ENCODE results near the gene ACP2.

Gene ACP2, protein sequence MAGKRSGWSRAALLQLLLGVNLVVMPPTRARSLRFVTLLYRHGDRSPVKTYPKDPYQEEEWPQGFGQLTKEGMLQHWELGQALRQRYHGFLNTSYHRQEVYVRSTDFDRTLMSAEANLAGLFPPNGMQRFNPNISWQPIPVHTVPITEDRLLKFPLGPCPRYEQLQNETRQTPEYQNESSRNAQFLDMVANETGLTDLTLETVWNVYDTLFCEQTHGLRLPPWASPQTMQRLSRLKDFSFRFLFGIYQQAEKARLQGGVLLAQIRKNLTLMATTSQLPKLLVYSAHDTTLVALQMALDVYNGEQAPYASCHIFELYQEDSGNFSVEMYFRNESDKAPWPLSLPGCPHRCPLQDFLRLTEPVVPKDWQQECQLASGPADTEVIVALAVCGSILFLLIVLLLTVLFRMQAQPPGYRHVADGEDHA

DNA sequence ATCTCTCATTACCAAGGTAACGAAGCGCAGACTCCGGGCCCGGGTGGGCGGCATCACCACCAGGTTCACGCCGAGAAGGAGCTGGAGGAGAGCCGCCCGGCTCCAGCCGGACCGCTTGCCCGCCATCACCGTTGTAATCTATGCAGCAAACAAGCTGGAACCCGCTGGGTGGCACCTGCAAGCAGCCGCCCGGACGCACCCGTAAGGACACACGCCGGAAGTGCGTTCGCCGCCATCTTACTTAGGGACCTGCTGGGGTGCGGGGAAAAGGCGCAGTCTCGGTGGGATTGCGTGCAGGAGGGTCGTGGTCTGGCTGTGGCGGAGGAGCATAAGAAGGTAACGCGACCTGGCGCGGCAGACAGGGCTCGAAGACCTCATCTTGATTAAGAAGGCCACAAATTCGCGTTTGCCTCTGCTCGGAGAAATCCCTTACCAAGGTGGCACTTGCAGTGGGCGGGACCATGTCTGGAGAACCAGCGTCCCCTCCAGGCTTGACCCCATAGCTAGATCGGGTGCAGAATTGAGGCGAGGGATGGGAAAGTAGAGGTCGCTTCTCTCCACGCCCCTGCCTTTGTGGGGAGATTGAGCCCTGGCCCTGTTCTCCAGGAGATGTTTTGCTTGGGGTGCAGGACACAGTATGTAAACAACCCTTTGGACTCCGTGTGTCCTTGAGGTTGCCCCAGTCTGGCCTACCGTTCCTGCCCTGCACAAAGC, at the start of gene ACP2:
Gene ACP2, minus strand, starts transcription at position 151 of the 714 bp plus-strand sequence. Its CDS starts 25 bp downstream, at position 126.
- peak; percentile 90 for DNase-seq

DNA sequence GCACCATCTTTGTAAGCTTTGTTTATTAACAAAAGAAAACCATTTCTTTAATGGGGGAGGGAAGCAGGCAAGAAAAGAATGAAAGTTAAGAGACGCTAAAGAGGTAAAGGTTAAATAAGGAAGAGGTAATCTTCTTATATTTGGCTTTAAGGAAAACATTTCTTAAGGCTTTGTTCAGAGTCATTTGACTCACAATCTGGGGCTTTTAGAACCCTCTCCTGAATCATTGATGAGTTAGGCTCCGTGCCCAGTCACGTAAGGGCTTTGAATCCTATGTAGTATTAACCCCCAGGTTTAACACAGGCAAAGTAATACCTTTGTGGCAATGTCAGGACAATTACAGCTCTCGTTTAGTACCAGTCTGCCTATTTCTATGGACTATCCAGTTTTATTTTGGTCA, 47.4 kb upstream of the ACP2 start:
- DNase-seq = no peak

DNA sequence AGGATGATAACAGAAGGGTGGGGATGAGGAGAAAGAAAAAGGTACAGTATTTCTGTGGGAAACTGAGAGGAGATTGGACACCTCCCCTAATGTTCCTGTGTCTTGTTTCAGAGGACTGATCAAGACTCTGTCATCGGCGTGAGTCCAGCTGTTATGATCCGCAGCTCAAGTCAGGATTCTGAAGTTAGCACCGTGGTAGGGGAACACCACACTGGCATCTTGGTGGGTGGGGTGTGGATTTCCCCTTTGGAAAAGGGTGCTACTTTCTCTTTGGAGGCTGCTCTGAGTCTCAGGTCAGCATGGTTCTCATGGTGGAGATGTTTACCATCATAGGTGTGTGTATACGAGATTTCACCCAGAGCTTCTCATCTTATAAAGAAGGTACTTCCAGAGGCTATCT, 46.8 kb upstream of the ACP2 start:
- DNase-seq = no peak

DNA sequence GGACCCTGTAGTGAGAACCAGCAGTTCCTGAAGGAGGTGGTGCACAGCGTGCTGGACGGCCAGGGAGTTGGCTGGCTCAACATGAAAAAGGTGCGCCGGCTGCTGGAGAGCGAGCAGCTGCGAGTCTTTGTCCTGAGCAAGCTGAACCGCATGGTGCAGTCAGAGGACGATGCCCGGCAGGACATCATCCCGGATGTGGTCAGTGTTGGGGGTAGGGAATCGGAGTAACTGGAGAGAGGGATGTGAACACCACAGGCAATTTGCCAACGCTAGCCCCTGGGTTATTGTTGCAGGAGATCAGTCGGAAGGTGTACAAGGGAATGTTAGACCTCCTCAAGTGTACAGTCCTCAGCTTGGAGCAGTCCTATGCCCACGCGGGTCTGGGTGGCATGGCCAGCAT, 41.2 kb upstream of the ACP2 start:
- DNase-seq = no peak

DNA sequence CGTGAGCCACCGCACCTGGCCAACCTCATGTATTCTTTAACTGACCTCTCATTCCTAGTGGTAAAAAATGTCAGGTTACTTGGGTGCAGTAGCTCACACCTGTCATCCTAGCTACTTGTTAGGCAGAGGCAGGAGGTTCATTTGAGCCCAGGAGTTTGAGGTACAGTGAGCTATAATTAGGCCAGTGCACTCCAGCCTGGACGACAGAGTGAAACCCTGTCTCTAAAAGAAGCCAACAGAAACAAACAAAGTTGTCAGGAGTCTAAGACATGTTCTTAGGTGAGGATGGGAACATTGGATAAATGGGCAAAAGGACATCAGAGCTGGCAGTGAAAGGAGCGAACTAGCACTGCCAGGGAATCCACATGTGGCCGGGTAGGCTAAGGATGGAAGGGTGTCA, 39.5 kb upstream of the ACP2 start:
- DNase-seq = no peak

DNA sequence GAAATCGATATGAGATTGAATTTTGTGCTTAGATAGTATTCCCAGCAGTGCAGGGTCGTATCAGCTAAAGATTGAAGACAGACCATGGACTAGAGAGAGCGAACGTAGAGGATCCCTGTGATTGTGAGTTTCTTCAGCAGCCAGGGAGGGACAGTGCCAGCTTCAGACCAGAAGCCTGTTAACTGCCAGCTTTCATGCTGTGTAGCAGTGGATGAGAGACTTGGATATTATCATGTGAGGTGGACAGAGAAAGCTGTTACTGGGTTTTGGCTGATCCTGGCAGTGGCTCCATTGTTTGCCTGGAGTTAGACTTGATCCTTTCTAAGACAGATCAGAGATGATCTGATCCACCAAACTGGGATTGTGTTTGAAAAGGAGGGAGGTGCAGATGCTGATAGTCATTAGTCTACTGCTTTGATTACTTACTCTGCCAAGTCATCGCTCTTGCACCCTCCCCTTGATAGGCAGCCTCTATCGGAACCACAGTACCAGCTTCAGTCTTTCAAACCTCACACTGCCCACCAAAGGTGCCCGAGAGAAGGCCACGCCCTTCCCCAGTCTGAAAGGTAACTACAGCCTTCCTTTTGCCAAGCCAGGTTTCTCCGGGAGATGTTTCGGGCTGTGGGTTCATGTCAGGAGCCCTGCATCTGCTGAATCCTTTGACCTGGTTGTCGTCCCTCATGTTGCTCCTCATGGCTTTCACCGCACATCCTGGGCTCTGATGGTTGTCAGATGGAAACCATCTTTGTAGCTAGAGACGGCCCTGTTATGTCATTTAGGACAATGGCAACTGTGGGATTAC, 37.6 kb upstream of the ACP2 start:
- no peak for DNase-seq

DNA sequence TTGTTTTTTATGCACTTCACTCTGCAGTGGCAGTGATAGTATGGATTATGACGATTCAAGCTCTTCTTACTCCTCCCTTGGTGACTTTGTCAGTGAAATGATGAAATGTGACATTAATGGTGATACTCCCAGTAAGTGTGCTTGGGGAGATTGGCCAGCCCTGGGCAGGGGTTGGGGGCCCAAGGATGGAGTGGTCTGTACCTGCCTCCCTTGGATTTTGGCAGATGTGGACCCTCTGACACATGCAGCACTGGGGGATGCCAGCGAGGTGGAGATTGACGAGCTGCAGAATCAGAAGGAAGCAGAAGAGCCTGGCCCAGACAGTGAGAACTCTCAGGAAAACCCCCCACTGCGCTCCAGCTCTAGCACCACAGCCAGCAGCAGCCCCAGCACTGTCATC, 35.5 kb upstream of the ACP2 start:
- no peak for DNase-seq

DNA sequence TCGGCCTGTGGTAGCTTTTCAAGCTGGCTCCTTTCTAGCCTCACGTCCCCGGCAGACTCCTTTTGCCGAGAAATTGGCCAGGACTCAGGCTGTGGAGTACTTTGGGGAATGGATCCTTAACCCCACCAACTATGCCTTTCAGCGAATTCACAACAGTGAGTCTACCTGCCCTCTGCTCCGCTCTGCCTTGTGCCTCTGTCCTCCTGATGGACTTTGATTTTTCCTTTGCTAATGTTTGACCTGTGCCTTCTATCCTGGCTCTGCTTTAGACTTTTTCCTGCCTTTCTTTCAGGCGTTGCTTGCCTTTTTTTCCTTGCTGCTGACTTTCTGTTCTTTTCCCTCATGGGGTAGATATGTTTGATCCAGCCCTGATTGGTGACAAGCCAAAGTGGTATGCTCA, 33.8 kb upstream of the ACP2 start:
- DNase-seq = no peak

DNA sequence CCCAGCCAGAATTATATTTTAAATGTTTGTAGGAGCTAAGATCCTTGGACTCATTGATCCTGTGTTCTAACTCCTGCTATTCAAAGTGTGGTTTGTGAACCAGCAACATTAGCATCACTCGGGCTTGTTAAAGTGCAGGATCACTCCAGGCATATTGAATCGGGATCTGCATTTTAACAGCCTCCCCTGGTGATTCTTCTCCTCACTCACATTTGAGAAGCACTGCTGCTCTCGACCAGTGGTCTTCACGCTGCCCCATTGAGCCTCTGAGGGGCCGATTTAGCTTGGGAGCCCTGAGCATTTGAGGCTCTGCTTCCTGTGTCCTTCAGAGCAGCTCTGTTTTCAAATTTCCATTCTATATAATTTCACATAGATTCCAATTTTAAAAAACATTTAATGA, 32.2 kb upstream of the ACP2 start:
- no peak for DNase-seq

DNA sequence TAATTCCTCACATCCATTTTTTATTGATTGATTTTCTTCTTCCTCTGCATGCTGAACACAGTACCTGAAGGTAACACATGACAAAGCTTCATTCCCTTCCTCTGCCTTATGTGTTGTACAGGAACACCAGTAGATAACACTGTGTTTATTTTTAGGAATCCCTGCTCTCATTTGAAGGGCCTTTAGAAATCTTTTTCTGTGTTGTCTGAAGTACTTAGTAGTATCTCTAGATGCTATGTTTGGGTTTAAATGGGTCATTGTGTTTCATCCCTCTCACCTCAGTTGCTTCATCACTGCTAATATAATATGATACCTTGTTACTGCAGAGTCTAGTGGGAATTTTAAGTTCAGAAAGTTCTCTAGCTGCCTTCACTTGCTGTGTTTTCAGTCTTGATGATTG, 31.5 kb upstream of the ACP2 start:
- DNase-seq = no peak

DNA sequence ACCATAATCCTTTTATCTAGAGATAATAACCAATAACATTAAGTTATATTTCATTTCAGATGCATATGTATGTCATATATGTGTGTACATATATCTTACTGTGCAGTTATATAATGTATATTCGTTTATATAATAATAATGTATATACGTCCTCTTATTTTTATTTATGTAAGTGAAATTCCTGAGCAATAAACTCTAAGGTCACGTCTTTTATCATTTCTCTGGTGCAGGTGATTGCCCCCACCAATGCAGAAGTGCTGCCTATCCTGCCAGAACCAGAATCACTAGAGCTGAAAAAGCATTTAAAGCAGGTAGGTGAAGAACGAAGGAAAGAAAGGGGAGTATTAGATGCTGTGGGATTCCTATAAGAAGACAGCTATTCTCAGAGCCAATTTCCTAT, 30.2 kb upstream of the ACP2 start:
- no peak for DNase-seq

DNA sequence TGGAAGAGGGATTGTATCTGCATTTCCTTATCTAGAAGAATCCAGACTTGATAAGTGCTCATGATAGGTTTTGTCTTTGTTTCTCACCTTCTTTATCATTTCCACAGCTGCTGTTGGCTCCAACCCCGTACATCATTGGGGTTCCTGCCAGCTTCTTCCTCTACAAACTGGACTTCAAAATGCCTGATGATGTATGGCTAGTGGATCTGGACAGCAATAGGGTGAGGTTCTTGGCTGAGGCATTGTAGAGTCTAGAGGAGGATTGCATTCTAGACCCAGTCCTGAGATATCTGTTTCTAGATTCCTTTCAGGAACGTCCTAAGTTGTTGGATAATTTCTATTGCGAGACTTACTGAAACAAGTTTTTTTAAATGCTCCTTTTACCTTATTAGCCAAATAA, 29.4 kb upstream of the ACP2 start:
- DNase-seq = no peak

DNA sequence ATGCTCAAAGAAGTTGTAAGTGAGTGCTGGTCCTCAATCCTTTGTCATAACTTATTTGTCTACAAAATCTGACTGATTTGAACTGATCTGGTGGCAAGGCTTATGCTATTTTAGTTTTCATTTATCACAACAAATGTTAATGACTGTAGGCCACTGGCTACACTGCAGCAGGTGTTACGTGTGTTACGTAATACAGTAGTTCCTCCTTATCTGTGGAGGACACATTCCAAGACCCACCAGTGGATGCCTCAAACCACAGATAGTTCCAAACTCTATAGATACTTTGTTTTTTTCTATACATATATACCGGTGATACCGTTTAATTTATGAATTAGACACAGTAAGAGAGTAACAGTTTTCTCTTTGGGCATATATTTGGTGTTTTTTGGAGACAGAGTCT, 28.3 kb upstream of the ACP2 start:
- DNase-seq = no peak

DNA sequence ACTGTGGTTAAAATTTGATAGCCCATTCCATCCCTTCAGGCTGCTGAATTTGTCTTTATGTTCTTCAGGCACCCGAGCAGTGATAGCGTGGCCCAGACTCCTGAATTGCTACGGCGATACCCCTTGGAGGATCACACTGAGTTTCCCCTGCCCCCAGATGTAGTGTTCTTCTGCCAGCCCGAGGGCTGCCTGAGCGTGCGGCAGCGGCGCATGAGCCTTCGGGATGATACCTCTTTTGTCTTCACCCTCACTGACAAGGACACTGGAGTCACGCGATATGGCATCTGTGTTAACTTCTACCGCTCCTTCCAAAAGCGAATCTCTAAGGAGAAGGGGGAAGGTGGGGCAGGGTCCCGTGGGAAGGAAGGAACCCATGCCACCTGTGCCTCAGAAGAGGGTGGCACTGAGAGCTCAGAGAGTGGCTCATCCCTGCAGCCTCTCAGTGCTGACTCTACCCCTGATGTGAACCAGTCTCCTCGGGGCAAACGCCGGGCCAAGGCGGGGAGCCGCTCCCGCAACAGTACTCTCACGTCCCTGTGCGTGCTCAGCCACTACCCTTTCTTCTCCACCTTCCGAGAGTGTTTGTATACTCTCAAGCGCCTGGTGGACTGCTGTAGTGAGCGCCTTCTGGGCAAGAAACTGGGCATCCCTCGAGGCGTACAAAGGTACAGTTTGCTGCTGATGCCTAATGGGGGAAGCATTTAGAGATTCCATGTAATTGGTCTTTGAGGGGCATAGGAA, 26.1 kb upstream of the ACP2 start:
- no peak for DNase-seq

DNA sequence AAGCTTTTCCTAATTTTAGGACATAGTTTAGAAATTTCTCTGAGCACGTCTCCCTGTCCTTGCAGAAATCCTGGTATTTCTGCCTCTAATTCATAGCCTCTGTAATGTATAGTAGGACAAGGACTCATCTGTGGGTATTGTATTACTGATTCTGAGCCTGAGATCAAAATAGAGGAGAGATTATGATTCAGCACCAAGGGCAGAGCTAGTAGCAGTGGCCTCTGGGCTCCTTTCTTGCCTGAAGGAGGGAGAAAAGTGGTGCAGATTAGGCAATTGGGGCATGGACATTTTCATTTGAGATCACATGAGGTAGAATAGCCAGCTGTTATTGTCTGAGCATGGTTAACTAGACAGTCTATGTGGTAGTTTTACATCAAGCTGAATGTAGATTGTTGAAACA, 24.1 kb upstream of the ACP2 start:
- DNase-seq = peak; percentile 34

DNA sequence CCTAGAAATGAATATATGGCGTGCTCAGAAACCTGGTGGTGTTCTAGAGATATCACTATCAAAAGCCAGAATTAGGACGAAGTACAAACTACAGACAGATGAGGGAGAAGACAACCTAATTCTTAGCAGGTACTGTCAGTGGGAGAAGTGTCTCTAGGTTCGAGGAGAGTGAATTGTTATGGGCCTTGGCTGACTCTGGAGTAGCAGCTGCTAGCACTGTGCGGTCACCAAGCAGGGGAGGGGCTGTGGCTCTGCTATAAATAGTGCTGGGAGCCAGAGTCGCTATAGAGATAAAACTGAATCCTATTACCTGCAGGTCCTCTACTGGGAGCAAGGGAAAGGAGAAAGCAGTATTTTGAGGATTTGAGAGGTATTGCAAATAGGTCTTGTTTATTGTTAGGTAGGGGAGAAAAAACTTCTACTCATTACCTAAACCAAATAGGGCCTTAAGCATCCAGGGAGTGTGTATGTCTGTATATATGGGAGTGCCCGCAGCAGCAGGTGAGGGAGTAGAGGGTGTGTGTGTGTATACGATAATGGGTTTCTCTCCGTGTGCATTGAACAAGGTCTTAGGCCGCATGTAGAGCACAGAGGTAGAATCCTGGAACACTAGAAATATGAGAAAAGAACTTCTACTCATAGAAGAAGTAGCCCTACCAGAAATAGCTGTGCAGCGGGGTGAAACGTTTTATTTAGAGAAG, 23.5 kb upstream of the ACP2 start:
- DNase-seq = no peak

DNA sequence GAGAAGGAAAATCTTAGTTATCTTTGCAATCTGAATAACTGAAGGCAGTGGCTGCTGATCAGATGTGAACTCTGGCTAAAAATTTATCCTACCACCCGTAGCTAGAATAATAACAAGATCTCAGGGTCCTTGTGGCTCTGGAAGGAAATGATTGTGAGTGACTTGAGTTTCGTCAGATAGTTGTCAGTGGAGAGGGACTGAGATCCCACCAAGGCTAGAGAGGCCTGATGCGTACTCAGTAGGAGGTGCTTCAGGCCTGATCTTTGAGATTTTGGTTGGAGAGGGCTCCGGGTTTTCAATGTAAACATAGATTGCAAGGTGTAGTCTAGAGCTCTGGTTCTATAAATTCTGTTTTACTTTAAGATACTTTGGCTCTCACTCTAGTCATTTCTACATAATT, 22.7 kb upstream of the ACP2 start:
- DNase-seq = no peak

DNA sequence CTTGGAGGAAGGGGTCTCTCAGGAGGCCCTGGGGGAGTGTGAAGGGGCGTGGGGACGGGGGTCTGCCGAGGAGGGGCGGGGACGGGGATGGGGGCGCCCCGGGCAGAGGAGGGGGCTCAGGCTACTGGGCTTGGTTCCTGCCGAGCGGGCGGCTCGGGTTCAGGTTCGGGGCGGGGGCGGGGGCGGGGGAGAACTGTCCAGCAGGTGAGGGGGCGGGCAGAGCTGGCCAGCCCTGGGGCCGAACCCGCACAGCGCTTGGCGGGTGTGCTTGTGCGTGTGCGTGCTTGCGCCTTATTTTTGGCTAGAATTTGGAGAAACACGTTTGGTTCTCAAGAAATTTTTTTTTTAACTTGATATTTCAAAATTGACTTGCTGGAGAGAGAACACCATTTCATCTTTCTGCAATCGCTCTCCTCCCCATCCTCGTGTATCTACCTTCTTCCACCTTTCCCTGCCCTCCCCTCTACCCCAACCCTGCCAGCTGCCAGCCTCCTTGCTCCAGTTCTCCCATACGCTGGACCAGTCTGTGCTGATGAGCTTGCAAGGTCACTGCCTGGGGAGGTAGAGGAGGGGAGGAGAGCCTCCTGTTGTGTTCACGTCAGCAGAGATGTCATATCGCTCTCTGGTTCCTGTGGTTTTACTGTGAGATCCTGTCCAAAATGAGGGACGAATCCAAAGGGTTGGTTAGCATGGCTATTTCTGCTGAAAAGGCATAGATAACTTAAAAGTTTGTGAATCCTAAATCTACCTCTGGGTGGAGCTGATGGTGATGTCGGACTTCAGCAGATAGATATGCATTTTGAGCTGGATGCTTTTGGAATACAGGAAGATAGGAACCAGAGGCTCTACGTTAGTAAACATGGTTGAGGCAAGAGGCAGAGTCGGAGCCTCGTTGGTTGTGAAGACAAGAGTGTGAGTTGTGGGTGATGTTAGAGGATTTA, 22.0 kb upstream of the ACP2 start:
- peak; percentile 35 for DNase-seq

DNA sequence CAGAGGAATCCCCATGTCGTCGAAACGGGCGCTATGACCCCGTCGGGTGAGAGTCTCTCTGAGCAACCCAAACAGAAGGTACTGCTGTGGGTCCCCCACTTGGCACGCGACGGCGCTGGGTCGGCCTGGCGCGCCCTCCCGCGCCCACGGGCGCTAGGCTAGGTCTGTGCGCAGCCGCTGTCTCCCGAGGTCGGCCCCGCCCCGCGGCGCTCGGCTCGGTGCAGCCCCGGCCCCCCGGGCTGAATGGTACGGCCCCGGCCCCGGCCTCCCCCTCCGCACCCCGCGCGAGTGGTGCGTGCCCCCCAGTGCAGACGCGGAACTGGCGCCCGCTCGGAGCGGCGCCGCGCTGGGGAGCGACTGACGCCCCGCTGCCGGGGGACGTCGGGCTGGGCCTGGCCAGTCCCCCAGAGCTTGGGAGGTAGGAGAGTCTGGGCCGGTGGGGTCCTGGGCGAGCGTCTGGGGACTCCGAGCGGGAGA, 21.3 kb upstream of the ACP2 start, which contains the start of gene MADD:
Gene MADD, plus strand, starts transcription at position 305 of the 477 bp plus-strand sequence.
- DNase-seq = peak; percentile 80

DNA sequence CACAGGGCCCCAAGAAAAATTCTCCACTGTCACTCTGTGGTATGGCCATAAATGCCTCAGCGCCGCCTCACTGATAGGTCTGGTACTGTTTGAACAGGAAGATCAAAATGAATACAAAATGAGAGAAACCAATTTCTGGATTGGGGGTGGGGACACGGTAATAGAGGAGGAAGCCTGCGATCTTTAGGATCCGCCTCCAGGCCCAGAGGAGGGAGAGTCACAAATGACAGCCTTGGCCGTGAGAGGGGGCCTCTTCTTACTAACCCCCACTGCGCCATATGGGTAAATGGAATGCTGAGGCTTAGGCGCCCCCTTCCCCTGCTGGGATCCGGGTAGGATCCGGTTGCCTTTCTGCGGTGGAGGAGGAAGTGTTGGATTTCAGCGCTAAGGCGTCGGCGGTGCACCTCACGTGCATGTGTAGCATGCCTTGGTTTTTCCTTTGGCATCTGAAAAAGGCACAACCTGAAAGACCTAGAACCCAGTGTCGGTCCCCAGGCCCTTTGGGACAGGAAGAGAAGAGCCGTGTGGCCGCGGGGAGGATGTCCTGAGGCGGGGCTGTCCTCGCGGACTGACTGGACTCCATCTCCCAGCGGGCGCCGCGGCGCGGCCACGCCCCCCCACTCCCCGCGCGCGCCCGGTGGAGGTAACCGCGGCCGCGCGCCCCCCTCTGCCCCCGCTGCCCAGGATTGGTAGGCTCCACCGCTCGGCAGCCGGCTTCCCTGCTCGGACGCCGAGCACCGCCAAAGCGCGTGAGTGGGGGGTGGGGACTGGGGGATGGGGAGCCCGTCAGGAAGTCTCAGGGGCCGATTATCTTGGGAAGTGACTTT, 20.6 kb upstream of the ACP2 start:
- DNase-seq = peak; percentile 76
